ENCODE results near the gene TMEM205.

DNA sequence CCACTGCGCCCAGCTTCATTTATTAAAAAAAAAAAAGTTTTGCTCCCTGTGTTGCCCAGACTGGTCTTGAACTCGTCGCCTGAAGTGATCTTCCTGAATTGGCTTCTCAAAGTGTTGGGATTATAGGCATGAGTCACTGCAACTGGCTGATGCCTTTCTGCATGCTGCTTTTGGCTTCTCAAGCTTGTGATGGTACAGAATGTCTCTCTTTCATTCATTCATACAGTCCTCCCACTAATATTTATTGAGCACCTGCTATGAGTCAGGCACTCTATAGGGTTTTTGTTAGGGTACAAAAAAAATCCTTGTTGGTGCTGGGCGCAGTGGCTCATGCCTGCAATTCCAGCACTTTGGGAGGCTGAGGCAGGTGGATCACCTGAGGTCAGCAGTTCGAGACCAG is 41.1 kb downstream of the TMEM205 start:
- no peak for TF ChIP-seq POLR2A (IDR thresholded peaks at IDR 0.05)
- TF ChIP-seq, protein P1, sequence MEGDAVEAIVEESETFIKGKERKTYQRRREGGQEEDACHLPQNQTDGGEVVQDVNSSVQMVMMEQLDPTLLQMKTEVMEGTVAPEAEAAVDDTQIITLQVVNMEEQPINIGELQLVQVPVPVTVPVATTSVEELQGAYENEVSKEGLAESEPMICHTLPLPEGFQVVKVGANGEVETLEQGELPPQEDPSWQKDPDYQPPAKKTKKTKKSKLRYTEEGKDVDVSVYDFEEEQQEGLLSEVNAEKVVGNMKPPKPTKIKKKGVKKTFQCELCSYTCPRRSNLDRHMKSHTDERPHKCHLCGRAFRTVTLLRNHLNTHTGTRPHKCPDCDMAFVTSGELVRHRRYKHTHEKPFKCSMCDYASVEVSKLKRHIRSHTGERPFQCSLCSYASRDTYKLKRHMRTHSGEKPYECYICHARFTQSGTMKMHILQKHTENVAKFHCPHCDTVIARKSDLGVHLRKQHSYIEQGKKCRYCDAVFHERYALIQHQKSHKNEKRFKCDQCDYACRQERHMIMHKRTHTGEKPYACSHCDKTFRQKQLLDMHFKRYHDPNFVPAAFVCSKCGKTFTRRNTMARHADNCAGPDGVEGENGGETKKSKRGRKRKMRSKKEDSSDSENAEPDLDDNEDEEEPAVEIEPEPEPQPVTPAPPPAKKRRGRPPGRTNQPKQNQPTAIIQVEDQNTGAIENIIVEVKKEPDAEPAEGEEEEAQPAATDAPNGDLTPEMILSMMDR (IDR thresholded peaks at IDR 0.05): no peak
